Upper lobe of right lung (tissue), 1 donor: ENCODE results near the gene URB1. TPM values are rescaled to one million over a fixed set of nuclear protein-coding genes. Genes with fewer than 3 reads are reported as not detected.
A peak's percentile ranks its signal among the peaks of the same experiment; 100 is the strongest.

ENCODE experiments used
- ATAC-seq: fragments of 200-7000 bp; cut with Tn5 transposase; one replicate; pipeline ENCODE4 v1.9.1; 2020; ENCODE audit warnings: mild to moderate bottlenecking, moderate library complexity
- DNase-seq: peaks from one replicate; pipeline ENCODE4 v3.0.0-alpha.2; 2020
- H3K27ac ChIP-seq: fragments of 200-600 bp; one replicate; pipeline ENCODE4 v1.8.0; 2022
- H3K27me3 ChIP-seq: fragments of 200-600 bp; one replicate; pipeline ENCODE4 v1.8.0; 2022; ENCODE audit warnings: mild to moderate bottlenecking
- H3K36me3 ChIP-seq: fragments of 200-600 bp; one replicate; pipeline ENCODE4 v1.8.0; 2022
- H3K4me1 ChIP-seq: fragments of 200-600 bp; one replicate; pipeline ENCODE4 v1.8.0; 2022
- H3K4me3 ChIP-seq: fragments of 200-600 bp; one replicate; pipeline ENCODE4 v1.8.0; 2022; ENCODE audit warnings: mild to moderate bottlenecking
- H3K9me3 ChIP-seq: fragments of 200-600 bp; one replicate; pipeline ENCODE4 v1.8.0; 2022
- CTCF ChIP-seq: fragments of 200-600 bp; IDR thresholded peaks from one replicate; pipeline ENCODE4 v1.8.0; 2022; ENCODE audit warnings: antibody characterized with exemption
- intact Hi-C: fragments of 100-400 bp; cut with DNase I; formaldehyde crosslinking; loops from one replicate; pipeline ENCODE4 v1.11.0; 2022
- total RNA-seq: library from RNA; stranded (reverse); fragmentation: NEBNext Ultra II Directional; extraction: Animal tissue kit (Norgen Biotek cat#: 25700); gene quantifications from one replicate; pipeline ENCODE4 v1.2.1, GENCODE V29; 2021
- donor health status: DM: no; HTN: yes; CAD: no; lungs with severe emphysema.

The URB1 gene
- total RNA-seq, 1 donor from 2014 or later = 14.3 TPM

GRCh38 chr21:32350211-32350980, 42.4 kb downstream of the URB1 start:
- no peaks in the 10 kb centered on the region for H3K27me3 ChIP-seq
- DNase-seq = no peak
- intact Hi-C loops = no loop called here
- ATAC-seq = no peak
- no peaks in the 10 kb centered on the region for H3K9me3 ChIP-seq
- H3K27ac ChIP-seq = no peak overlapping the region
- H3K4me3 ChIP-seq = no peak overlapping the region
- H3K36me3 ChIP-seq = peaks cover 100% of the 10 kb centered on the region
- TF ChIP-seq CTCF = no peak
- H3K4me1 ChIP-seq = no peaks in the 10 kb centered on the region

- H3K4me1 ChIP-seq = no peaks in the 10 kb centered on the region
- H3K27me3 ChIP-seq = no peaks in the 10 kb centered on the region
- ATAC-seq = no peak
- TF ChIP-seq CTCF = no peak
- no peak overlapping the region for H3K4me3 ChIP-seq
- intact Hi-C loops = no loop called here
- DNase-seq = no peak
- H3K36me3 ChIP-seq = peaks cover 100% of the 10 kb centered on the region
- H3K27ac ChIP-seq = no peak overlapping the region
- no peaks in the 10 kb centered on the region for H3K9me3 ChIP-seq
Observed at GRCh38 chr21:32349333-32349944, 43.4 kb downstream of the URB1 start.

GRCh38 chr21:32348604-32349332, 44.0 kb downstream of the URB1 start:
- H3K4me3 ChIP-seq = no peak overlapping the region
- intact Hi-C loops = no loop called here
- DNase-seq (no peak), ATAC-seq (peak; percentile 49)
- no peaks in the 10 kb centered on the region for H3K9me3 ChIP-seq
- H3K36me3 ChIP-seq = peaks cover 100% of the 10 kb centered on the region
- H3K27me3 ChIP-seq = no peaks in the 10 kb centered on the region
- H3K4me1 ChIP-seq = no peaks in the 10 kb centered on the region
- TF ChIP-seq CTCF = no peak
- peak overlapping the region; percentile 30 for H3K27ac ChIP-seq

- peak; percentile 3 for ATAC-seq
- H3K4me1 ChIP-seq = no peaks in the 10 kb centered on the region
- no peaks in the 10 kb centered on the region for H3K27me3 ChIP-seq
- peak overlapping the region; percentile 30 for H3K27ac ChIP-seq
- TF ChIP-seq CTCF = no peak
- DNase-seq = no peak
- H3K9me3 ChIP-seq = no peaks in the 10 kb centered on the region
- peaks cover 100% of the 10 kb centered on the region for H3K36me3 ChIP-seq
- H3K4me3 ChIP-seq = no peak overlapping the region
- intact Hi-C loops = no loop called here
Observed at GRCh38 chr21:32347977-32348376, 44.8 kb downstream of the URB1 start.

GRCh38 chr21:32347351-32347750, 45.5 kb downstream of the URB1 start:
- Histone ChIP-seq H3K27me3 (no peaks in the 10 kb centered on the region), H3K4me3 (no peak overlapping the region), H3K9me3 (no peaks in the 10 kb centered on the region), H3K27ac (no peak overlapping the region), H3K36me3 (peaks cover 97% of the 10 kb centered on the region), H3K4me1 (no peaks in the 10 kb centered on the region)
- DNase-seq = no peak
- intact Hi-C loops = no loop called here
- no peak for ATAC-seq
- no peak for TF ChIP-seq CTCF
